Measurements from ENCODE around the gene OLFM1.

- no peak for TF ChIP-seq CTCF (IDR thresholded peaks at IDR 0.05)
- no peak for TF ChIP-seq POLR2A (IDR thresholded peaks at IDR 0.05)
Observed at GRCh38 chr9:135045928-135046738, 41.3 kb upstream of the OLFM1 start.

Measured in esophagus squamous epithelium (tissue), 4 donors.